GM19324 (cell line): ENCODE results near the gene GPR180.

Source experiments
- ATAC-seq: cut with Tn5 transposase; IDR thresholded peaks from one replicate; pipeline ENCODE4 v1.9.1; 2021; ENCODE audit warnings: mild to moderate bottlenecking, moderate library complexity; ENCODE audit not compliant: unreplicated experiment, low FRiP score

The GPR180 gene

DNA sequence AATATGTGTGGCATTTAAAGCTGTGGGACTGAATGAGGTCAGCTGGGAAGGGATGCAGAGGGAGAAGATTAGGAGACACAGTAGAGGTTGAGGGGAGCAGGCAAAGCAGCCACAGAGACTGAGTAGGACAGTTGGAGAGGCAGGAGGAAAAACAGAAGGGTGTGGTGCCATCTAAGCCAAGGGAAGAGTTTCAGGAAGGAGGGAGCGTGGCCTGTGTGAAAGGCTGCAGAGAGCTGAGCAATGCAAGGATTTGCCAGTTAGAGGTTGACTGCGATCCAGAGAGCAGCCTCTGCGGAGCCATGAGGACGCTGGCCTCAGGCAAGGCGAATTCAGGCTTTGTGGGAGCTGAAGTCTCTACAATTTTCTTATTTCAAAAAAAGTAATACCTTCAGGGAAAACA, 81.8 kb downstream of the GPR180 start:
- no peak for ATAC-seq
